GM12865 (cell line): ENCODE data around the gene CHST11.

Experiments used
- DNase-seq: peaks from one replicate; pipeline ENCODE4 v3.0.0; 2010; ENCODE audit warnings: low read depth
- H3K4me3 ChIP-seq: 2 replicates; pipeline ENCODE4 v1.5.1; 2011; ENCODE audit warnings: mild to moderate bottlenecking, low read depth, low read length, control low read depth
- CTCF ChIP-seq: IDR thresholded peaks from 2 replicates; pipeline ENCODE4 v1.5.1; 2011; ENCODE audit warnings: low read length, control low read depth, low read depth, inconsistent platforms; ENCODE audit not compliant: insufficient read depth; ENCODE audit errors: missing control alignments

CHST11 gene

DNA sequence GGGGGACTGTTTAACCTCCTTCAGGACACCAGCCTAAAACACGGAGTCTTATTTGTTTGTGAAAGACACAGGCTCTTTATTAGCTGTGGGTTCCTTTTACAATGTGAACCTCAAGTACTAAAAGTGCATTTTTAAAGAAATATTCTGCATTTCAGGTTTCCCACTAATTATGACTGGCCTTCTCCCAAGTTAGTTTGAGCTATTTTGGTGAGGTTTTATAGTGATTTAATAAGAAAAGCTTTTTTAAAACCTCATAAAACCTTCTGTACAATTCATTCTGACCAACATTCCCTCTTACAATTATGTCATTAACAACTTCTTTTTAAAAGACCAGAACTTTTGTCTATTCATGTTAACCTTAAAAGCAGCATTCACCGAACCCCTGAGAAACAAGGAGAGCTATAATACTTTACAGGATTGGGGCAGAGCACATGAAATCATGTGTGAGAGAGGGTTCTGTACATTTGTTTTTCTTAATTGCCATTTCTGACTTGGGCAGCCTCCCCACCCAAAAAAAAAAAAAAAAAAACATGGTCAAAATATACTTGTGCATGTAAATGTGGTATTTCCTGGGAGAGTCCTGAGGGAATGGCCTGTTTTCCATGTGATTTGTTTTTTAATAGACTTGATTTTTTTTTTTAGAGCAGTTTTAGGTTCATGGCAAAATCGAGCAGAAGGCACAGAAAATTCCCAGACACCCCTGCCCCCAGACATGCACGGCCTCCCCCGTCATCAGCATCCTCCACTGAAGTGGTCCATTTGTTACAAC, 169.5 kb downstream of the CHST11 start:
- no peak for DNase-seq
- H3K4me3 ChIP-seq = no peak overlapping the region
- TF ChIP-seq CTCF = no peak

DNA sequence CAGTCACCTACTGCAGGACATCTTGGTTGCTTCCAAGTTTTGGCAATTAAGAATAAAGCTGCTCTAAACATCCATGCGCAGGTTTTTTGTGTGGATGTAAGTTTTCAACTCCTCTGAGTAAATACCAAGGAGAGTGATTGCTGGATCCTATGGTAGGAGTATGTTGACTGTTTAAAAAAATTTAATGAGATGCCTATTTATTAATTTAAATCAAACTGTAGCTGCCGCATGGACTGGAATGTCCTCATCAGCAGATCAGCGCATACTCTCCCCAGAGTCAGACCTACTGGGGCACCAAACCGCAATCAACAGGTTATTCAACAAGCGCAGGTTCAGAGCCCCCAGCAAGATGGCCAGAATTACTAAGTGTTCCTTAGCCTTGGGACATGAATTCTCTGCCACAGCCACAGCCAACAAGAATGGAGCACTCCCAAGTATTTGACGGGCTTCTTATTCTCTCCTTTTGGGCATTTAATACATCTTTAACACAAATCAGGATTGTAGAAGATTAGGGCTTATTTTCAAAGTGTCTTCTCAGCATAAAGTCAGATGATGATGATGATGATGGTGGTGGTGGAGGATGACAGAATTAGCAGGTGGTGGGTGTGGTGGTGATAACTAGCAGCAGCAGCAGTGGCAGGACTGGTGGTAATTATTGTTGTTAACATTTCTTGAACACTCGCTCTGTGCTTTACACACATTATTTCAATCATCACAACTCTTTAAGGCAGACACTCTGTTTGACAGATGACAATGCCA, 170.7 kb downstream of the CHST11 start:
- DNase-seq = no peak
- no peak for TF ChIP-seq CTCF
- no peak overlapping the region for H3K4me3 ChIP-seq

DNA sequence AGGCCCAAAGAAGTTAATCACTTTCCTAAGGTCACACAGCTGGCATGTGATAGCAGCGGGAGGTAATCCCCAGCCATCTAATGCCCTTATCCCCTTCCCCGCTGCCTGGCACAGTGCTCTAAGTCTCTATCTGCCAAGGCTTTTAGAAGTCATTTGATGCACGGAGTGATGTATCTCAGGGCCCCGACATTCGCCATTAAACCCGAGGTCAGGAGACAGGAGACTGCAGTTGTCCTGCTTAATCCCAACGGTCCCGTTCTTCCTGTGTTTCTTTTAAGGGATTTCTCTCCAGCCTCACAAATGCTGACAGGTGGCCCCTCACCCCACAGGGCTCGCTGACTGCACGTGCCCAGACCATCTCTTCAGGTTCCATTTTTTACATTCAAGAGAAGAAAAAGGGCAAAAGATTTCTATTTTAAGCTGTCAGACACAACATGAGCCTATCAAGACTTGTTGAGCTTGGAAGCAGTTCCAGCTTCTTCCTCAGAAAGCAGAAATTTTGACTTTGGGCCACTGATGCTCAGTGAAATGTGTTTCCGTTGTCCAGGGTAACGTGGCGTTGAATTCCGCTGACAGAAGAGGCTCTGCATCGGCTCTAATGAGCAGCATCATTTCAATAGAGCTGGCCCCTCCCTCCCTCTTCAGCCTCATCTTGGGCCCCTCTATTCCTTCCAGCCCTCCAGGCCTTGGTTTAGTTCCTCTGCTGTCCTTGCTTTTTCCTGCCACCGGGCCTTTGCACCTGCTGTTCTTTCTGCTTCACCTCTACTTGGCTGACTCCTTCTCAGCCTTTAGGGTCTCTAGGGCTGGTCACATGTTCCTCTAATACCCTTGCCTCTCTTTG, 171.5 kb downstream of the CHST11 start:
- no peak for DNase-seq
- TF ChIP-seq CTCF = no peak
- H3K4me3 ChIP-seq = no peak overlapping the region

- no peak overlapping the region for H3K4me3 ChIP-seq
- DNase-seq = no peak
- TF ChIP-seq CTCF = no peak
These were observed 172.0 kb downstream of the CHST11 start for GRCh38 chr12:104628831-104629135.

GRCh38 chr12:104630230-104630670, 173.5 kb downstream of the CHST11 start:
- no peak overlapping the region for H3K4me3 ChIP-seq
- no peak for TF ChIP-seq CTCF
- no peak for DNase-seq

DNA sequence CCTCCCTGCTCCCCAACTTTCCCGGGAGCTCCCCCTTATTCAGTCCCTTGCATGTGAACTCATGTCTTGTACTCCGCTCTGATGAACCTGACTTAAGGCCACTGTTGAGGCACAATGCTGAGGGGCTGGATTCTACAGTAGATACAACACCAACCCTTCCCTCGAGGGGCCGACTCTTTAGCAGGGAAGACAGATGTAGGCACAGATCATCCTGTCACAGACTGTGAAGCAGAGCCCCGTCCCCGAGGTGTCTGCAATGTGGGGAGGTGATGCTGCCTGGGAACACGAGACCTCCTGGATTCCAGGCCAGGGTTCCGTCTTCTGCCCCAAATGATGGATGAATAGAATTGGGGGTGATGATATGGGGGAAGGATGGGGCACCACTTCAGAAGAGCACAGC, 175.1 kb downstream of the CHST11 start:
- TF ChIP-seq CTCF = no peak
- no peak for DNase-seq
- no peak overlapping the region for H3K4me3 ChIP-seq
